Testis (tissue), 3 donors: Measurements from ENCODE around the gene CUL4B. TPM values are rescaled to one million over a fixed set of nuclear protein-coding genes. Genes with fewer than 3 reads are reported as not detected.
A peak's percentile ranks its signal among the peaks of the same experiment; 100 is the strongest.
"Not testable (repeated sequence)": the region's sequence is repeated elsewhere in the genome, so short reads cannot be mapped to it uniquely, and the experiment has no call there.

Experiments
- DNase-seq: peaks from one replicate; pipeline ENCODE4 v3.0.0-alpha.2; 2019
- H3K27ac ChIP-seq, 2 donors: fragments of 200-600 bp; sonication (generic); one replicate each; pipeline ENCODE4 v1.5.1; 2019
- H3K27me3 ChIP-seq: fragments of 200-600 bp; sonication (generic); one replicate; pipeline ENCODE4 v1.5.1; 2019
- H3K36me3 ChIP-seq: fragments of 200-600 bp; sonication (generic); one replicate; pipeline ENCODE4 v1.5.1; 2017; ENCODE audit warnings: low read depth; ENCODE audit errors: missing control alignments
- H3K4me1 ChIP-seq: fragments of 200-600 bp; sonication (generic); one replicate; pipeline ENCODE4 v1.5.1; 2019
- H3K4me3 ChIP-seq, 2 donors: fragments of 200-600 bp; sonication (generic); one replicate each; pipeline ENCODE4 v1.5.1; 2017 to 2019
- H3K9me3 ChIP-seq: fragments of 200-600 bp; sonication (generic); one replicate; pipeline ENCODE4 v1.5.1; 2017
- CTCF ChIP-seq, 3 experiments: fragments of 450-650 bp in 2 of 3; fragments of 200-600 bp in 1 of 3; sonication (generic) in 1 of 3; IDR thresholded peaks; one replicate each; pipeline ENCODE4 v1.5.1; 2016 to 2019; ENCODE audit warnings: antibody characterized with exemption in 3 of 3, mild to moderate bottlenecking in 2 of 3, moderate library complexity in 1 of 3
- WGBS, 2 donors: methylation state at CpG; one replicate each; pipeline ENCODE4 v1.1.5; 2018; 5-methylcytosine and 5-hydroxymethylcytosine counted together
- intact Hi-C: fragments of 100-400 bp; cut with DNase I; formaldehyde crosslinking; loops from one replicate; pipeline ENCODE4 v1.15.1; 2023; ENCODE audit warnings: low total_unique reads
- polyA plus RNA-seq: library from polyadenylated mRNA; stranded (reverse); fragments of 350-450 nt; fragmentation: Illumina TruSeq; extraction: RNeasy Lipid Tissue Mini Kit (QIAGEN cat#74804); gene quantifications from one replicate; pipeline ENCODE4 v1.2.3, GENCODE V29; 2014; ENCODE audit warnings: low read depth, low replicate concordance; ENCODE audit not compliant: insufficient read depth
- small RNA-seq, 2 donors: library from RNA; depleted of rRNA; stranded (forward); fragments of <200 nt; gene quantifications; one replicate each; pipeline ENCODE3, GENCODE V24; 2016
- total RNA-seq, 2 donors: library from RNA; depleted of rRNA; stranded (reverse); fragments of >200 nt; gene quantifications; one replicate each; pipeline ENCODE4 v1.2.3, GENCODE V29; 2016

The CUL4B gene
- total and polyA plus RNA-seq, 3 donors from 2014 or later, result 62.0 to 123 (median 111) TPM

DNA sequence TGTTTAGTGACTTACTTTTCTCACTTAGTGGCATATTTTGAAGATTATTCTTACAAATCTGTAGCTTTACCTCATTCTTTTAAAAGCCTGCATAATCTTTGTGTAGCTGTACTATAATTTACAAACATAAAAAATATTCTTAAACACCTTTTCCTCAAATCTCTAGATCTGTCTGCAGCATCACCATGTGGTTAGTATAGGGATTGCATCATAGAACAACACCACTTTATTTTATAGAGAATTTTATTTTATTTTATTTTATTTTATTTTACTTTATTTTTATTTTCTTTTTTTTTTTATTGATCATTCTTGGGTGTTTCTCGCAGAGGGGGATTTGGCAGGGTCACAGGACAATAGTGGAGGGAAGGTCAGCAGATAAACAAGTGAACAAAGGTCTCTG lies 85.3 kb downstream of the CUL4B start:
- DNase-seq, H3K9me3 ChIP-seq, intact Hi-C loops, H3K4me3 ChIP-seq, H3K36me3 ChIP-seq, H3K27me3 ChIP-seq, H3K4me1 ChIP-seq, H3K27ac ChIP-seq: not testable (repeated sequence)
- 33 to 38% methylated on average over 1 of the region's 1 CpG for WGBS, 2 donors
- peak in 1 of 3 experiments; percentile 49 for TF ChIP-seq CTCF (IDR thresholded peaks at IDR 0.05)

Small RNA genes within 50 kb of the gene (small RNA-seq; reads per million reads assigned to genes)
- gene RNU7-37P, result 0 reads per million in 2 donors

Other genes with a start within 250 kb of the CUL4B start
- under 1 TPM; 0.43 to 0.87 TPM for gene TMEM255A, start 249.5 kb downstream of the CUL4B start, total RNA-seq
- 2.2 TPM for gene TMEM255A, start 249.5 kb downstream of the CUL4B start, polyA plus RNA-seq
- gene ATP1B4, start 198.9 kb downstream of the CUL4B start, total RNA-seq, result under 1 TPM in 1 of 2 donors, not detected in 1; 0.08 TPM
- 0.42 TPM for gene ATP1B4, start 198.9 kb downstream of the CUL4B start, polyA plus RNA-seq
- gene LAMP2, start 91.7 kb downstream of the CUL4B start, total RNA-seq, result 100 to 1,000 TPM in 1 of 2 donors, 10 to 100 TPM in 1; 99.3 to 130 TPM
- 86.5 TPM for gene LAMP2, start 91.7 kb downstream of the CUL4B start, polyA plus RNA-seq
- 10 to 100 TPM; 26.2 to 27.4 TPM for gene MCTS1, start 43.1 kb upstream of the CUL4B start, total RNA-seq
- 32.1 TPM for gene MCTS1, start 43.1 kb upstream of the CUL4B start, polyA plus RNA-seq
- gene C1GALT1C1, start 69.1 kb upstream of the CUL4B start, total RNA-seq, result 10 to 100 TPM; 20.4 to 30.0 TPM
- gene C1GALT1C1, start 69.1 kb upstream of the CUL4B start, polyA plus RNA-seq, result 23.4 TPM